DOHH2 (cell line): ENCODE results near the gene CALHM2.
A peak's percentile ranks its signal among the peaks of the same experiment; 100 is the strongest.

Source experiments
- H3F3A ChIP-seq: fragments of 200-600 bp; sonication (generic), shearing (Covaris generic); 2 replicates; pipeline ENCODE4 v1.6.0; 2016; ENCODE audit warnings: antibody characterized with exemption, mild to moderate bottlenecking; ENCODE audit not compliant: control insufficient read depth, insufficient read depth
- H3K27ac ChIP-seq: fragments of 200-600 bp; sonication (generic); 2 replicates; pipeline ENCODE4 v1.5.1; 2014; ENCODE audit warnings: low read depth, mild to moderate bottlenecking, low read length, moderate library complexity
- H3K27me3 ChIP-seq: fragments of 200-600 bp; sonication (generic); 2 replicates; pipeline ENCODE4 v1.6.1; 2014; ENCODE audit warnings: mild to moderate bottlenecking, low read length, mixed read lengths; ENCODE audit not compliant: control insufficient read depth
- H3K36me3 ChIP-seq: fragments of 200-600 bp; sonication (generic); 2 replicates; pipeline ENCODE4 v1.6.1; 2014; ENCODE audit warnings: mild to moderate bottlenecking, low read length, moderate library complexity, mixed read lengths; ENCODE audit not compliant: control insufficient read depth
- H3K4me1 ChIP-seq: fragments of 200-600 bp; sonication (generic); 2 replicates; pipeline ENCODE4 v1.6.1; 2014; ENCODE audit warnings: mild to moderate bottlenecking, low read length, mixed read lengths; ENCODE audit not compliant: control insufficient read depth
- H3K4me2 ChIP-seq: fragments of 200-600 bp; sonication (generic); 2 replicates; pipeline ENCODE4 v1.6.0; 2014; ENCODE audit warnings: mild to moderate bottlenecking, low read length, moderate library complexity
- H3K4me3 ChIP-seq: fragments of 200-600 bp; sonication (generic); 2 replicates; pipeline ENCODE4 v1.5.1; 2014; ENCODE audit warnings: mild to moderate bottlenecking, low read length, mixed read lengths
- H3K79me2 ChIP-seq: fragments of 200-600 bp; sonication (generic); 2 replicates; pipeline ENCODE4 v1.6.1; 2014; ENCODE audit warnings: mild to moderate bottlenecking, low read length, mixed read lengths; ENCODE audit not compliant: control insufficient read depth
- H3K9me2 ChIP-seq: fragments of 200-600 bp; sonication (generic); replicated peaks from 2 replicates; pipeline ENCODE4 v1.6.1; 2014; ENCODE audit warnings: mild to moderate bottlenecking, low read length, mixed read lengths; ENCODE audit not compliant: control insufficient read depth
- H3K9me3 ChIP-seq: fragments of 200-600 bp; sonication (generic); 2 replicates; pipeline ENCODE4 v1.6.1; 2014; ENCODE audit warnings: antibody characterized with exemption, low read length, mixed read lengths; ENCODE audit not compliant: control insufficient read depth, insufficient read depth
- H4K20me1 ChIP-seq: fragments of 200-600 bp; sonication (generic); 2 replicates; pipeline ENCODE4 v1.6.0; 2014; ENCODE audit warnings: low read depth, mild to moderate bottlenecking, antibody characterized with exemption, low read length, moderate library complexity; ENCODE audit not compliant: control insufficient read depth, insufficient read depth
- EZH2phosphoT487 ChIP-seq: fragments of 200-600 bp; sonication (generic); IDR thresholded peaks from 2 replicates; pipeline ENCODE4 v1.6.1; 2017; ENCODE audit warnings: borderline replicate concordance, mild to moderate bottlenecking, antibody characterized with exemption, low read length, moderate library complexity, mixed read lengths
- TF ChIP-seq, protein P1 (sequence below): fragments of 200-600 bp; sonication (generic); IDR thresholded peaks from one replicate; pipeline ENCODE4 v1.5.1; 2014; ENCODE audit warnings: antibody characterized with exemption, mild to moderate bottlenecking, low read depth, low read length; ENCODE audit not compliant: poor library complexity, severe bottlenecking

CALHM2 gene

GRCh38 chr10:103481974-103482531 lies 29.9 kb upstream of the CALHM2 start:
- Histone ChIP-seq H4K20me1 (no peaks in the 10 kb centered on the region), H3K27ac (no peak overlapping the region), H3K4me2 (no peak overlapping the region), H3K9me3 (no peaks in the 10 kb centered on the region), H3K27me3 (no peaks in the 10 kb centered on the region), H3K79me2 (no peaks in the 10 kb centered on the region), H3F3A (peaks cover 4% of the 10 kb centered on the region), H3K9me2 (no peaks in the 10 kb centered on the region), H3K36me3 (no peaks in the 10 kb centered on the region), H3K4me1 (peaks cover 9% of the 10 kb centered on the region), H3K4me3 (no peak overlapping the region)
- TF ChIP-seq, protein P1, sequence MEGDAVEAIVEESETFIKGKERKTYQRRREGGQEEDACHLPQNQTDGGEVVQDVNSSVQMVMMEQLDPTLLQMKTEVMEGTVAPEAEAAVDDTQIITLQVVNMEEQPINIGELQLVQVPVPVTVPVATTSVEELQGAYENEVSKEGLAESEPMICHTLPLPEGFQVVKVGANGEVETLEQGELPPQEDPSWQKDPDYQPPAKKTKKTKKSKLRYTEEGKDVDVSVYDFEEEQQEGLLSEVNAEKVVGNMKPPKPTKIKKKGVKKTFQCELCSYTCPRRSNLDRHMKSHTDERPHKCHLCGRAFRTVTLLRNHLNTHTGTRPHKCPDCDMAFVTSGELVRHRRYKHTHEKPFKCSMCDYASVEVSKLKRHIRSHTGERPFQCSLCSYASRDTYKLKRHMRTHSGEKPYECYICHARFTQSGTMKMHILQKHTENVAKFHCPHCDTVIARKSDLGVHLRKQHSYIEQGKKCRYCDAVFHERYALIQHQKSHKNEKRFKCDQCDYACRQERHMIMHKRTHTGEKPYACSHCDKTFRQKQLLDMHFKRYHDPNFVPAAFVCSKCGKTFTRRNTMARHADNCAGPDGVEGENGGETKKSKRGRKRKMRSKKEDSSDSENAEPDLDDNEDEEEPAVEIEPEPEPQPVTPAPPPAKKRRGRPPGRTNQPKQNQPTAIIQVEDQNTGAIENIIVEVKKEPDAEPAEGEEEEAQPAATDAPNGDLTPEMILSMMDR, result peak; percentile 77
- TF ChIP-seq EZH2phosphoT487, result no peak

DNA sequence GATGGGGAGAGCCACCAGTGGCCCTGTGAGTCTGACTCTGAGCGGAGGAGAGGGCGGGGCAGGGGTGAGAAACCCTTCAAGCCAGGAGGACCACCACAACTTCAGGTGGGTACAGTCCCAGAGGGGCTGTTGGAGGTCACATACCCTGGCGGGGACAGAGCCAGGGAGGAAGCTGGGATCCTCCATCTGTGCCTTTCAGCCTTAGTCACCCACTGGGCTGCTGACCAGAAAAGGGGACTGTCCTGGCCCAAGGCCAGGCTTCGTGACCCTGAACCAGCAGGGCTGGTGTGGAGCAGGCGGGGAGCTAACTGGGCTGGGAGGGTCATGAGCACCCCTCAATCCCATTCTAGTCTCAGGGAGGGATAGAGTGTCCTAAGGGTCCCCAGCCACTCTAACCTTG lies 28.4 kb upstream of the CALHM2 start:
- no peaks in the 10 kb centered on the region for H4K20me1 ChIP-seq
- H3K9me2 ChIP-seq, result no peaks in the 10 kb centered on the region
- no peaks in the 10 kb centered on the region for H3K79me2 ChIP-seq
- no peak overlapping the region for H3K27ac ChIP-seq
- no peaks in the 10 kb centered on the region for H3K27me3 ChIP-seq
- H3K36me3 ChIP-seq, result no peaks in the 10 kb centered on the region
- H3K9me3 ChIP-seq, result no peaks in the 10 kb centered on the region
- TF ChIP-seq, protein P1, result no peak
- TF ChIP-seq EZH2phosphoT487, result no peak
- no peak overlapping the region for H3K4me3 ChIP-seq
- peaks cover 4% of the 10 kb centered on the region for H3F3A ChIP-seq
- no peak overlapping the region for H3K4me2 ChIP-seq
- H3K4me1 ChIP-seq, result peaks cover 24% of the 10 kb centered on the region

DNA sequence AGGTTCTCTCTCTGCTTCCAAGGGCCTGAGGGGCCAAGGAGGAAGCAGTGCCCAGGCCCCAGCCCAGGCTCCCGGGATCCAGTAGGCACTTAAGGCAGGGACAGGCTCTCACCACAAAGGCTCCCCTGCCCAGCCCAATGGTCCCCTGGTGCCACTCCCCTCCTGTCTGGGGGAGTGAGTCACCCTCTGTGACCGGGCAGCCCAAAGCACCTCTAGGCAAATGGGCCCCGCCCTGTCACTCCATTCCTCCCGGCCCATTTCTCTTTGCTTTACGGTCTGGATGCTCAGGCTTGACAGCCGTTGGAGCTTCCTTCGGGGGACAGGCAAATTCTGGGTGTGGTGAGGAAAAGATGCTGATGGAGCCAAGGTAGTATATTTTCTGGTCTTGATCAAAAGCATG lies 27.0 kb upstream of the CALHM2 start, which contains the start of gene CALHM3:
Gene CALHM3 (minus strand): TSS at position 106 of the 400 bp plus-strand sequence. CDS start 208 bp downstream, outside the sequence.
- Histone ChIP-seq H3K4me1 (peaks cover 26% of the 10 kb centered on the region), H3K9me3 (no peaks in the 10 kb centered on the region)

More for the DNA sequence above, 27.0 kb upstream of the CALHM2 start, which contains the start of gene CALHM3:
- H3F3A ChIP-seq, result peaks cover 4% of the 10 kb centered on the region
- TF ChIP-seq EZH2phosphoT487, result no peak
- TF ChIP-seq, protein P1, result no peak
- H3K9me2 ChIP-seq, result no peaks in the 10 kb centered on the region
- no peak within 1 kb of the TSS for H3K27ac ChIP-seq
- no peaks in the 10 kb centered on the region for H3K79me2 ChIP-seq
- no peaks in the 10 kb centered on the region for H4K20me1 ChIP-seq
- no peaks in the 10 kb centered on the region for H3K36me3 ChIP-seq
- H3K4me2 ChIP-seq, result no peak within 1 kb of the TSS
- no peak within 1 kb of the TSS for H3K4me3 ChIP-seq
- no peaks in the 10 kb centered on the region for H3K27me3 ChIP-seq
